ENCODE measurements around the gene LRRC2.
A peak's percentile ranks its signal among the peaks of the same experiment; 100 is the strongest.

The LRRC2 gene

GRCh38 chr3:46505953-46506352 is 60.1 kb downstream of the LRRC2 start:
- no peak overlapping the region for H2AFZ ChIP-seq (ENCODE audit: low read length)
- no peaks in the 10 kb centered on the region for H3K27me3 ChIP-seq (ENCODE audit: insufficient read depth, low read length, poor library complexity, severe bottlenecking)
- H4K20me1 ChIP-seq (ENCODE audit: insufficient read depth, low read length, poor library complexity, severe bottlenecking) = no peaks in the 10 kb centered on the region
- no peak overlapping the region for H3K4me3 ChIP-seq (ENCODE audit: low read length, poor library complexity, severe bottlenecking)
- H3K79me2 ChIP-seq (ENCODE audit: insufficient read depth, low read length) = no peaks in the 10 kb centered on the region
- no peak overlapping the region for H3K9ac ChIP-seq (ENCODE audit: low read depth, low read length, poor library complexity, severe bottlenecking)
- no peaks in the 10 kb centered on the region for H3K9me2 ChIP-seq (replicated peaks; ENCODE audit: low read depth, low read length)
- TF ChIP-seq CTCF (conservative IDR thresholded peaks at IDR 0.05; ENCODE audit: low read length) = no peak
- no peak for TF ChIP-seq EZH2phosphoT487 (IDR thresholded peaks at IDR 0.05; ENCODE audit: borderline replicate concordance)
- H3F3A ChIP-seq (ENCODE audit: low read depth) = no peaks in the 10 kb centered on the region
- no peak overlapping the region for H3K4me2 ChIP-seq (ENCODE audit: low read depth, low read length, poor library complexity, severe bottlenecking)
- no peaks in the 10 kb centered on the region for H3K9me3 ChIP-seq (ENCODE audit: insufficient read depth, low read depth, low read length)
- H3K4me1 ChIP-seq (ENCODE audit: insufficient read depth, low read length, poor library complexity, severe bottlenecking) = peaks cover 29% of the 10 kb centered on the region
- H3K36me3 ChIP-seq (ENCODE audit: insufficient read depth, low read length) = no peaks in the 10 kb centered on the region

GRCh38 chr3:46504789-46505188 is 61.3 kb downstream of the LRRC2 start:
- H4K20me1 ChIP-seq (ENCODE audit: insufficient read depth, low read length, poor library complexity, severe bottlenecking) = no peaks in the 10 kb centered on the region
- H3K9ac ChIP-seq (ENCODE audit: low read depth, low read length, poor library complexity, severe bottlenecking) = no peak overlapping the region
- H3K9me3 ChIP-seq (ENCODE audit: insufficient read depth, low read depth, low read length) = no peaks in the 10 kb centered on the region
- no peak overlapping the region for H3K4me3 ChIP-seq (ENCODE audit: low read length, poor library complexity, severe bottlenecking)
- no peak for TF ChIP-seq EZH2phosphoT487 (IDR thresholded peaks at IDR 0.05; ENCODE audit: borderline replicate concordance)
- peaks cover 41% of the 10 kb centered on the region for H3K4me1 ChIP-seq (ENCODE audit: insufficient read depth, low read length, poor library complexity, severe bottlenecking)
- H3K36me3 ChIP-seq (ENCODE audit: insufficient read depth, low read length) = no peaks in the 10 kb centered on the region
- no peak overlapping the region for H3K4me2 ChIP-seq (ENCODE audit: low read depth, low read length, poor library complexity, severe bottlenecking)
- H2AFZ ChIP-seq (ENCODE audit: low read length) = no peak overlapping the region
- H3K9me2 ChIP-seq (replicated peaks; ENCODE audit: low read depth, low read length) = no peaks in the 10 kb centered on the region
- no peaks in the 10 kb centered on the region for H3F3A ChIP-seq (ENCODE audit: low read depth)
- H3K27me3 ChIP-seq (ENCODE audit: insufficient read depth, low read length, poor library complexity, severe bottlenecking) = no peaks in the 10 kb centered on the region
- no peaks in the 10 kb centered on the region for H3K79me2 ChIP-seq (ENCODE audit: insufficient read depth, low read length)

GRCh38 chr3:46503200-46503874 is 62.8 kb downstream of the LRRC2 start:
- Histone ChIP-seq H3K9me3 (ENCODE audit: insufficient read depth, low read depth, low read length) (no peaks in the 10 kb centered on the region), H4K20me1 (ENCODE audit: insufficient read depth, low read length, poor library complexity, severe bottlenecking) (no peaks in the 10 kb centered on the region), H3K4me1 (ENCODE audit: insufficient read depth, low read length, poor library complexity, severe bottlenecking) (peaks cover 52% of the 10 kb centered on the region), H3K4me2 (ENCODE audit: low read depth, low read length, poor library complexity, severe bottlenecking) (no peak overlapping the region), H3K79me2 (ENCODE audit: insufficient read depth, low read length) (no peaks in the 10 kb centered on the region), H3K4me3 (ENCODE audit: low read length, poor library complexity, severe bottlenecking) (no peak overlapping the region), H3K27me3 (ENCODE audit: insufficient read depth, low read length, poor library complexity, severe bottlenecking) (no peaks in the 10 kb centered on the region), H3K36me3 (ENCODE audit: insufficient read depth, low read length) (no peaks in the 10 kb centered on the region), H2AFZ (ENCODE audit: low read length) (peak overlapping the region; percentile 9; the same call in 1 of the 2 replicates), H3K9me2 (replicated peaks; ENCODE audit: low read depth, low read length) (no peaks in the 10 kb centered on the region), H3F3A (ENCODE audit: low read depth) (no peaks in the 10 kb centered on the region), H3K9ac (ENCODE audit: low read depth, low read length, poor library complexity, severe bottlenecking) (no peak overlapping the region)
- no peak for TF ChIP-seq CTCF (conservative IDR thresholded peaks at IDR 0.05; ENCODE audit: low read length)
- TF ChIP-seq EZH2phosphoT487 (IDR thresholded peaks at IDR 0.05; ENCODE audit: borderline replicate concordance) = no peak

- H3K9me2 ChIP-seq (replicated peaks; ENCODE audit: low read depth, low read length) = no peaks in the 10 kb centered on the region
- no peaks in the 10 kb centered on the region for H4K20me1 ChIP-seq (ENCODE audit: insufficient read depth, low read length, poor library complexity, severe bottlenecking)
- no peaks in the 10 kb centered on the region for H3K79me2 ChIP-seq (ENCODE audit: insufficient read depth, low read length)
- H3K4me1 ChIP-seq (ENCODE audit: insufficient read depth, low read length, poor library complexity, severe bottlenecking) = peaks cover 65% of the 10 kb centered on the region
- 0 out of 2 replicates have a peak overlapping the region, but pooled peaks have one; percentile 14 for H2AFZ ChIP-seq (ENCODE audit: low read length)
- no peaks in the 10 kb centered on the region for H3K9me3 ChIP-seq (ENCODE audit: insufficient read depth, low read depth, low read length)
- H3K36me3 ChIP-seq (ENCODE audit: insufficient read depth, low read length) = no peaks in the 10 kb centered on the region
- no peak overlapping the region for H3K4me3 ChIP-seq (ENCODE audit: low read length, poor library complexity, severe bottlenecking)
- peak overlapping the region; percentile 13 for H3K9ac ChIP-seq (ENCODE audit: low read depth, low read length, poor library complexity, severe bottlenecking)
- H3K4me2 ChIP-seq (ENCODE audit: low read depth, low read length, poor library complexity, severe bottlenecking) = peak overlapping the region; percentile 46
- no peaks in the 10 kb centered on the region for H3K27me3 ChIP-seq (ENCODE audit: insufficient read depth, low read length, poor library complexity, severe bottlenecking)
- TF ChIP-seq EZH2phosphoT487 (IDR thresholded peaks at IDR 0.05; ENCODE audit: borderline replicate concordance) (no peak), CTCF (conservative IDR thresholded peaks at IDR 0.05; ENCODE audit: low read length) (no peak)
- H3F3A ChIP-seq (ENCODE audit: low read depth) = no peaks in the 10 kb centered on the region
These were observed 64.4 kb downstream of the LRRC2 start for GRCh38 chr3:46501702-46502101.
